Endothelial cell (in vitro differentiated cells): ENCODE data around the gene SYNJ2. TPM values are rescaled to one million over a fixed set of nuclear protein-coding genes. Genes with fewer than 3 reads are reported as not detected.

Experiments
- DNase-seq: peaks from one replicate; pipeline ENCODE4 v3.0.0; 2021; ENCODE audit warnings: low spot score
- H3K27ac Mint-ChIP-seq: one replicate; pipeline ENCODE4 v1.8.0; 2021; ENCODE audit warnings: mixed read lengths, inconsistent platforms; ENCODE audit not compliant: unreplicated experiment
- H3K27me3 Mint-ChIP-seq: one replicate; pipeline ENCODE4 v1.8.0; 2021; ENCODE audit warnings: mild to moderate bottlenecking, moderate library complexity, mixed read lengths, inconsistent platforms; ENCODE audit not compliant: unreplicated experiment
- H3K36me3 Mint-ChIP-seq: one replicate; pipeline ENCODE4 v1.8.0; 2021; ENCODE audit warnings: mild to moderate bottlenecking, low read depth, mixed read lengths, inconsistent platforms; ENCODE audit not compliant: unreplicated experiment
- H3K4me1 Mint-ChIP-seq: one replicate; pipeline ENCODE4 v1.8.0; 2021; ENCODE audit warnings: mild to moderate bottlenecking, mixed read lengths, inconsistent platforms; ENCODE audit not compliant: unreplicated experiment
- H3K4me3 Mint-ChIP-seq: one replicate; pipeline ENCODE4 v1.8.0; 2021; ENCODE audit warnings: mild to moderate bottlenecking, mixed read lengths, inconsistent platforms; ENCODE audit not compliant: unreplicated experiment
- H3K9me3 Mint-ChIP-seq: one replicate; pipeline ENCODE4 v1.8.0; 2021; ENCODE audit warnings: mixed read lengths, inconsistent platforms; ENCODE audit not compliant: unreplicated experiment
- total RNA-seq: library from RNA; stranded (reverse); fragmentation: NEBNext Ultra II Directional; extraction: Animal tissue kit (Norgen Biotek cat#: 25700); gene quantifications from one replicate; pipeline ENCODE4 v1.2.1, GENCODE V29; 2021; ENCODE audit not compliant: unreplicated experiment
- TF ChIP-seq, protein P1 (sequence below): fragments of 200-600 bp; sonication (generic); IDR thresholded peaks from one replicate; pipeline ENCODE4 v1.5.0; 2021; ENCODE audit warnings: antibody characterized with exemption; ENCODE audit not compliant: unreplicated experiment

The SYNJ2 gene
- total RNA-seq, 1 donor from 2014 or later: 33.7 TPM

DNA sequence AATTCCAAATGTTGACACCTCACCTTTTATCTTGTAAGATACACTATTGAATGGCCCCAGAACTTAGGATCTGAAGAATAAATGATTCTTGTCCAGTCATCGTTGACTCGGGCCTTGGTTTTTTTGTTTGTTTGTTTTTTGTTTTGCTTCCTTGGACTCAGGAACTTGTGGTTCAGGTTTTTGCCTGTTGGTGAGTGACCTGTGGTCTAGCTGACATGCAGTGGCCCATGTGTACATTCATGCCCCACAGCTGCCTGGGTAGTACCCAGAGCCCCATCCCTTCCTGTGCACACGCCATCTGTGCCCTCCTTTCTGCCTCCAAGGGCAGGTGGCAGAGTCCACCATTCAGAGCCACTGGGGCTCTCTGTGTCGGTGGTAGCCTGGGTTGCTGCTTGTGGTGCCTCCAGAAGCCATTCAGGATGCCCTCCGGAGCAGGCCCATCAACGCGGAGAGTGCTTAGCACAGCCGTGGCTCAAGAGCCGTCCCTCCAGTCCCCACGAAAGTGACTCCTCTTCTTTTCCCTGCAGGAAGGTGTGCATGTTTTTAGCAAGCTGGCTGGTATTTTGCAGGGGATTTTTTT, 85.9 kb downstream of the SYNJ2 start:
- no peaks in the 10 kb centered on the region for H3K9me3 Mint-ChIP-seq
- DNase-seq: no peak
- H3K36me3 Mint-ChIP-seq: peaks cover 37% of the 10 kb centered on the region
- H3K4me3 Mint-ChIP-seq: no peak overlapping the region
- TF ChIP-seq, protein P1, sequence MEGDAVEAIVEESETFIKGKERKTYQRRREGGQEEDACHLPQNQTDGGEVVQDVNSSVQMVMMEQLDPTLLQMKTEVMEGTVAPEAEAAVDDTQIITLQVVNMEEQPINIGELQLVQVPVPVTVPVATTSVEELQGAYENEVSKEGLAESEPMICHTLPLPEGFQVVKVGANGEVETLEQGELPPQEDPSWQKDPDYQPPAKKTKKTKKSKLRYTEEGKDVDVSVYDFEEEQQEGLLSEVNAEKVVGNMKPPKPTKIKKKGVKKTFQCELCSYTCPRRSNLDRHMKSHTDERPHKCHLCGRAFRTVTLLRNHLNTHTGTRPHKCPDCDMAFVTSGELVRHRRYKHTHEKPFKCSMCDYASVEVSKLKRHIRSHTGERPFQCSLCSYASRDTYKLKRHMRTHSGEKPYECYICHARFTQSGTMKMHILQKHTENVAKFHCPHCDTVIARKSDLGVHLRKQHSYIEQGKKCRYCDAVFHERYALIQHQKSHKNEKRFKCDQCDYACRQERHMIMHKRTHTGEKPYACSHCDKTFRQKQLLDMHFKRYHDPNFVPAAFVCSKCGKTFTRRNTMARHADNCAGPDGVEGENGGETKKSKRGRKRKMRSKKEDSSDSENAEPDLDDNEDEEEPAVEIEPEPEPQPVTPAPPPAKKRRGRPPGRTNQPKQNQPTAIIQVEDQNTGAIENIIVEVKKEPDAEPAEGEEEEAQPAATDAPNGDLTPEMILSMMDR: no peak
- no peak overlapping the region for H3K27ac Mint-ChIP-seq
- H3K4me1 Mint-ChIP-seq: peaks cover 49% of the 10 kb centered on the region
- H3K27me3 Mint-ChIP-seq: peaks cover 8% of the 10 kb centered on the region

DNA sequence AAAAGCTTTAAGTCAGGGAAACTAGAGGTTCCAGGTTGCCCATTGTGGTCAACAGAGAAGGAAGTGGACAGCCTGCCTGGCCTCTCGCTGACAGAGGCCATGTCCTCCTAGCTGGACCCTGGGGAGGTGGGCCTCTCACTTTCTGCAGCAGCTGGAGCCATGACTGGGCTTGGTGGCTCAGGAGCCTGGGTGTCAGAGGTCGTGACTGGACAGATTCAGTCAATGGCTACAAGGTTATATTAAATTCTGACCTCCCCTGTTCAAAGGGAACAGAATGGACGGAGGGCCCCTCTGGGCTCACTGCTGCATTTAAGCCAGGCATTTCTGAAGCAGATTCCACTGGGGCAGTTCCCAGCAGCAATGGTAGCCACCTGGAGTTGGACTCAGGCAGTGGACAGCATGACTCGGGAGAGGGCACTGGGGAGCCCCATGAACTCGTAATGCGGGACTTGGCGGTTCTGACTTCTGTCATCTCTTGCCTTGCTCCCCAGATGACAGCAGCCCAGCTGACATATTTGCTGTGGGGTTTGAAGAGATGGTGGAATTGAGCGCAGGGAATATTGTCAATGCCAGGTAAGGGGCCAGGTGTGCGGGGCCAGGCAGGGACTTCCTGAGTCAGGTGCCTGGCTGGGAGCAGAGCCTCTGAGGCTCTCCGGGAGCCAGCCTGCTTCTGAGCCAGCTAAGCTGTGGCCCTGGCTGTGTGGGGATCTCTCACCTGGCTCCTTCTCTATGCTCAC, 86.7 kb downstream of the SYNJ2 start:
- H3K27me3 Mint-ChIP-seq: peaks cover 8% of the 10 kb centered on the region
- H3K4me3 Mint-ChIP-seq: no peak overlapping the region
- peak overlapping the region; percentile 93 for H3K27ac Mint-ChIP-seq
- TF ChIP-seq, protein P1: no peak
- no peaks in the 10 kb centered on the region for H3K9me3 Mint-ChIP-seq
- H3K36me3 Mint-ChIP-seq: peaks cover 37% of the 10 kb centered on the region
- no peak for DNase-seq
- peaks cover 49% of the 10 kb centered on the region for H3K4me1 Mint-ChIP-seq

DNA sequence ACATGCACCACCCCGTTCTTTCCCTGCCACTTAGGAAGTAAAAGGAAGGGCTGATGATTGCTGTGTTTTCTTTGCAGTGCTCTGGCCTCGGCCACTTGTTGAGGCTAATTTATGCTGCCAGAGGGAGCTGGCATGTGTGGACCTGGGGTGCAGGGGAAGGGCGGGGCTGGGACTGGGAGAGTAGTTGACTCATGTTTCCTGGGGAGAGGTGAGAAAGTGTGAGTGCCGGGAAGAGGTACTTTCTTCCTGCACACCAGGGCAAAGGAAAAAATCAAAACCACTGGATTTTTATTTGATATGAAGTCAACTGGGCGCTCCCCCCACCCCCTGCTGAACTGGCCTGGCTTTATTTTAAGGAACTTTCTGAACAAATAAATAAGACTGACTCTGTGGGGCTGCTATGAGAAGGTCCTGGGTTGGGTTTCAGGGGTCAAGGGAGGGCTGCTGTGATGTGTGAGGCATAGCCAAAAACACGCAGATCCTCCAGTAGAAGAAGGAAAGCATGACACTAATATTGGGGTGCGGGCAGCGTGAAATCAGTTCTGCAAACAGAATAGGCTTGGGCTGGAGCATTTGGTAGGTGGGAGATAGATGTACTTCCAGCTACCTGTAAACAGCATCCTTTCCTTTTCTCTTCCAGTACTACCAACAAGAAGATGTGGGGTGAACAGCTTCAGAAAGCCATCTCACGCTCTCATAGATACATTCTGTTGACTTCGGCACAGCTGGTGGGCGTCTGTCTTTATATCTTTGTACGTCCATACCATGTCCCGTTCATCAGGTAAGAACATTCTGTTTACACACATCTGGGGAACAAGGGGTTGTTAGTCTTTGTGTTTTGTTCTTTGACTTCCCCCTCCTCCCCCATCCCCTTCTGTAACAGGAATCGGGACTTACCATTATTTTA, 87.5 kb downstream of the SYNJ2 start:
- no peaks in the 10 kb centered on the region for H3K9me3 Mint-ChIP-seq
- TF ChIP-seq, protein P1: no peak
- H3K27me3 Mint-ChIP-seq: peaks cover 8% of the 10 kb centered on the region
- H3K27ac Mint-ChIP-seq: peak overlapping the region; percentile 93
- H3K4me1 Mint-ChIP-seq: peaks cover 55% of the 10 kb centered on the region
- peaks cover 37% of the 10 kb centered on the region for H3K36me3 Mint-ChIP-seq
- DNase-seq: no peak
- H3K4me3 Mint-ChIP-seq: no peak overlapping the region

DNA sequence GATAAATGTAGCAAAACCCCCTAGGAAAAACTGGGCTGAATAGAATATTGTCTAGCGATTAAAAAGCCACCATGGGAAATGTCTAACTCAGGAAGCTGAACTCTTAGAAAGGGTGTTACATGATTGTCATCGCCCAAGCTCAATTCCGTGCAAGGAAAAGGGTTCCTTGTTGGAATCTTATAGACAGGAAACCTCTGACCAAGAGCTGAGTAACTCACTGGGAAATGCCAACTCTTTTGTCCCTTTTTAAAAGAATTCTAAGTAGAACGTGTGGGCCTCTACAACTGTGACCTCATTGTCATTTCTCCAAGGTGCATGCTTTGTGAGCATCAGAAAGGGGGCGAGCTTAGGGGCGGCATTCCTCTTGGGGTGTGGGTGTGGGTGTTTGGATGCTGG, 88.1 kb downstream of the SYNJ2 start:
- Mint-ChIP-seq H3K27ac (peak overlapping the region; percentile 93), H3K36me3 (peaks cover 42% of the 10 kb centered on the region), H3K4me1 (peaks cover 60% of the 10 kb centered on the region)

More for the DNA sequence above, 88.1 kb downstream of the SYNJ2 start:
- TF ChIP-seq, protein P1: no peak
- no peak for DNase-seq
- H3K27me3 Mint-ChIP-seq: peaks cover 8% of the 10 kb centered on the region
- no peak overlapping the region for H3K4me3 Mint-ChIP-seq
- no peaks in the 10 kb centered on the region for H3K9me3 Mint-ChIP-seq
